ENCODE results near the gene CD19. TPM values are rescaled to one million over a fixed set of nuclear protein-coding genes. Genes with fewer than 3 reads are reported as not detected.

Gene CD19
- polyA plus RNA-seq, 1 donor from 2014 or later = not detected

- no peaks in the 10 kb centered on the region for H3K9me3 ChIP-seq (ENCODE audit: low read length)
- TF ChIP-seq EZH2 (IDR thresholded peaks at IDR 0.05; ENCODE audit: borderline replicate concordance, insufficient read depth, low read length, poor library complexity, severe bottlenecking) = no peak
- no peak for TF ChIP-seq CTCF (IDR thresholded peaks at IDR 0.05; ENCODE audit: poor library complexity, severe bottlenecking)
- no peak for TF ChIP-seq REST (IDR thresholded peaks at IDR 0.05; ENCODE audit: borderline replicate concordance)
- TF ChIP-seq SMC3 (conservative IDR thresholded peaks at IDR 0.05; ENCODE audit: poor library complexity) = no peak
- TF ChIP-seq RAD21 (conservative IDR thresholded peaks at IDR 0.05) = no peak
- TF ChIP-seq MXI1 (conservative IDR thresholded peaks at IDR 0.05; ENCODE audit: poor library complexity, severe bottlenecking) = no peak
- no peak for TF ChIP-seq POLR2AphosphoS5 (IDR thresholded peaks at IDR 0.05)
- no peak overlapping the region for H3K4me2 ChIP-seq (ENCODE audit: low read length)
- H3K27me3 ChIP-seq (ENCODE audit: insufficient read depth, low read depth, low read length) = no peaks in the 10 kb centered on the region
- H3F3A ChIP-seq (ENCODE audit: insufficient read depth, low read length, poor library complexity, severe bottlenecking) = no peaks in the 10 kb centered on the region
- no peaks in the 10 kb centered on the region for H3K36me3 ChIP-seq (ENCODE audit: insufficient read depth, low read length)
- H3K79me2 ChIP-seq (replicated peaks; ENCODE audit: insufficient read depth, low read length) = no peaks in the 10 kb centered on the region
- no peak overlapping the region for H3K9ac ChIP-seq (ENCODE audit: low read length)
- no peak overlapping the region for H3K27ac ChIP-seq (ENCODE audit: low read length)
- H2AFZ ChIP-seq (ENCODE audit: low read depth, low read length) = no peak overlapping the region
- H3K4me3 ChIP-seq (ENCODE audit: low read length) = no peak overlapping the region
- H4K20me1 ChIP-seq (ENCODE audit: insufficient read depth) = no peaks in the 10 kb centered on the region
- no peaks in the 10 kb centered on the region for H3K9me2 ChIP-seq (ENCODE audit: insufficient read depth, low read length)
Measured at GRCh38 chr16:28982949-28983348, 51.2 kb downstream of the CD19 start.

- Histone ChIP-seq H3K36me3 (ENCODE audit: insufficient read depth, low read length) (no peaks in the 10 kb centered on the region), H3K9ac (ENCODE audit: low read length) (no peak overlapping the region), H3K79me2 (replicated peaks; ENCODE audit: insufficient read depth, low read length) (no peaks in the 10 kb centered on the region), H4K20me1 (ENCODE audit: insufficient read depth) (no peaks in the 10 kb centered on the region), H3K9me2 (ENCODE audit: insufficient read depth, low read length) (no peaks in the 10 kb centered on the region), H2AFZ (ENCODE audit: low read depth, low read length) (no peak overlapping the region), H3K9me3 (ENCODE audit: low read length) (no peaks in the 10 kb centered on the region), H3F3A (ENCODE audit: insufficient read depth, low read length, poor library complexity, severe bottlenecking) (no peaks in the 10 kb centered on the region), H3K27ac (ENCODE audit: low read length) (no peak overlapping the region), H3K4me2 (ENCODE audit: low read length) (no peak overlapping the region), H3K27me3 (ENCODE audit: insufficient read depth, low read depth, low read length) (no peaks in the 10 kb centered on the region), H3K4me3 (ENCODE audit: low read length) (no peak overlapping the region)
- TF ChIP-seq EZH2 (IDR thresholded peaks at IDR 0.05; ENCODE audit: borderline replicate concordance, insufficient read depth, low read length, poor library complexity, severe bottlenecking) (no peak), TAF1 (IDR thresholded peaks at IDR 0.05; ENCODE audit: low read depth) (no peak), EP300 (conservative IDR thresholded peaks at IDR 0.05; ENCODE audit: poor library complexity, severe bottlenecking) (no peak), REST (IDR thresholded peaks at IDR 0.05; ENCODE audit: borderline replicate concordance) (no peak), RAD21 (conservative IDR thresholded peaks at IDR 0.05) (no peak), POLR2AphosphoS5 (IDR thresholded peaks at IDR 0.05) (no peak), SMC3 (conservative IDR thresholded peaks at IDR 0.05; ENCODE audit: poor library complexity) (no peak)
Measured at GRCh38 chr16:28983644-28984043, 51.9 kb downstream of the CD19 start.

Data from neural cell (in vitro differentiated cells).